Measurements from ENCODE around the gene GFAP.

GFAP gene

GRCh38 chr17:44930667-44931066 lies 15.4 kb upstream of the GFAP start:
- no peak for DNase-seq

- DNase-seq: no peak
Observed at GRCh38 chr17:44928950-44929720, 13.8 kb upstream of the GFAP start.

GRCh38 chr17:44928136-44928535 lies 12.8 kb upstream of the GFAP start:
- DNase-seq: no peak

GRCh38 chr17:44927696-44928095 lies 12.4 kb upstream of the GFAP start:
- no peak for DNase-seq

- no peak for DNase-seq
Observed at GRCh38 chr17:44926821-44927525, 11.7 kb upstream of the GFAP start.

- no peak for DNase-seq
Observed at GRCh38 chr17:44925731-44926697, 10.7 kb upstream of the GFAP start.

- DNase-seq: no peak
Observed at GRCh38 chr17:44924107-44924544, 8.8 kb upstream of the GFAP start.

GRCh38 chr17:44922746-44923470 lies 7.6 kb upstream of the GFAP start:
- no peak for DNase-seq

GRCh38 chr17:44922136-44922535 lies 6.8 kb upstream of the GFAP start:
- no peak for DNase-seq

GRCh38 chr17:44921122-44921882 lies 6.0 kb upstream of the GFAP start:
- no peak for DNase-seq

- no peak for DNase-seq
Observed at GRCh38 chr17:44920565-44920940, 5.3 kb upstream of the GFAP start.

- DNase-seq: peak; percentile 51
Observed at GRCh38 chr17:44919885-44920564, 4.7 kb upstream of the GFAP start.

- DNase-seq: no peak
Observed at GRCh38 chr17:44919411-44919810, 4.1 kb upstream of the GFAP start.

- DNase-seq: no peak
Observed at GRCh38 chr17:44918006-44918405, 2.7 kb upstream of the GFAP start.

- no peak for DNase-seq
Observed at GRCh38 chr17:44917456-44917855, 2.2 kb upstream of the GFAP start.

- no peak for DNase-seq
Observed at GRCh38 chr17:44916781-44917241, 1.5 kb upstream of the GFAP start.

GRCh38 chr17:44915862-44916780 lies 821 bp upstream of the GFAP start:
- DNase-seq: no peak

GRCh38 chr17:44914698-44915271 lies 515 bp downstream of the GFAP start:
- DNase-seq: no peak

- DNase-seq: no peak
Observed at GRCh38 chr17:44914148-44914547, 1.2 kb downstream of the GFAP start.

GRCh38 chr17:44913676-44914075 lies 1.6 kb downstream of the GFAP start:
- DNase-seq: no peak
